Naive B cell (primary cell): Measurements from ENCODE around the gene PSMA7. TPM values are rescaled to one million over a fixed set of nuclear protein-coding genes. Genes with fewer than 3 reads are reported as not detected.

Experiments used
- ATAC-seq, 2 donors: fragments of 150-1000 bp; cut with Tn5 transposase; 2 replicates each; pipeline ENCODE4 v1.10.0; 2021; ENCODE audit warnings: low read depth in 2 of 2, mild to moderate bottlenecking in 2 of 2, moderate library complexity in 2 of 2
- DNase-seq: peaks from one replicate; pipeline ENCODE4 v3.0.0; 2022
- H3K27ac Mint-ChIP-seq, 6 donors: one replicate each; pipeline ENCODE4 v1.8.0; 2020 to 2022; ENCODE audit warnings: mild to moderate bottlenecking in 6 of 6, mixed read lengths in 6 of 6, moderate library complexity in 5 of 6, inconsistent platforms in 2 of 6
- H3K27me3 Mint-ChIP-seq, 3 donors: one replicate each; pipeline ENCODE4 v1.8.0; 2021 to 2022; ENCODE audit warnings: mixed read lengths in 3 of 3, mild to moderate bottlenecking in 1 of 3
- H3K36me3 Mint-ChIP-seq, 2 donors: one replicate each; pipeline ENCODE4 v1.8.0; 2020 to 2022; ENCODE audit warnings: mixed read lengths in 2 of 2, inconsistent platforms in 1 of 2, mild to moderate bottlenecking in 1 of 2
- H3K4me1 Mint-ChIP-seq, 3 donors: one replicate each; pipeline ENCODE4 v1.8.0; 2020 to 2022; ENCODE audit warnings: mixed read lengths in 3 of 3, inconsistent platforms in 1 of 3, mild to moderate bottlenecking in 1 of 3, moderate library complexity in 1 of 3
- H3K4me3 Mint-ChIP-seq, 8 donors: one replicate each; pipeline ENCODE4 v1.8.0; 2020 to 2022; ENCODE audit warnings: mild to moderate bottlenecking in 8 of 8, mixed read lengths in 8 of 8, moderate library complexity in 8 of 8, inconsistent platforms in 2 of 8
- H3K9me3 Mint-ChIP-seq, 7 donors: one replicate each; pipeline ENCODE4 v1.8.0; 2020 to 2022; ENCODE audit warnings: mixed read lengths in 7 of 7, mild to moderate bottlenecking in 5 of 7, inconsistent platforms in 2 of 7, moderate library complexity in 1 of 7
- polyA plus RNA-seq, 6 donors: library from polyadenylated mRNA; unstranded; fragments of 300-500 nt; fragmentation: Illumina TruSeq; gene quantifications; one replicate each; pipeline ENCODE4 v1.2.3, GENCODE V29; 2021; ENCODE audit warnings: low read depth in 6 of 6

The PSMA7 gene
- polyA plus RNA-seq, 6 donors from 2014 or later: 367 to 572 (median 436) TPM

- ATAC-seq: peak; percentile 19 to 29
- Mint-ChIP-seq H3K27ac (peak overlapping the region in 5 of 6 donors; percentile 54 to 94 (median 75)), H3K36me3 (peaks cover 8 to 10% of the 10 kb centered on the region in 2 donors), H3K27me3 (peaks cover 0 to 5% (median 0%) of the 10 kb centered on the region in 3 donors), H3K9me3 (no peaks in the 10 kb centered on the region), H3K4me3 (peak overlapping the region; percentile 78 to 95 (median 88)), H3K4me1 (peaks cover 13 to 40% (median 24%) of the 10 kb centered on the region in 3 donors)
- peak; percentile 58 for DNase-seq
Observed at GRCh38 chr20:62122654-62123449, 20.3 kb downstream of the PSMA7 start.

GRCh38 chr20:62121776-62122653, 21.2 kb downstream of the PSMA7 start, which contains the start of gene LSM14B:
Gene LSM14B (plus strand): TSS chr20:62122475. CDS start chr20:62122667, 192 bp downstream.
- ATAC-seq: peak; percentile 78 to 82
- DNase-seq: peak; percentile 96
- peaks cover 0 to 3% of the 10 kb centered on the region in 2 donors for H3K36me3 Mint-ChIP-seq
- peaks cover 9 to 38% (median 19%) of the 10 kb centered on the region in 3 donors for H3K4me1 Mint-ChIP-seq
- peak within 1 kb of the TSS; percentile 78 to 95 (median 92) for H3K4me3 Mint-ChIP-seq
- peak within 1 kb of the TSS; percentile 36 to 97 (median 91) for H3K27ac Mint-ChIP-seq
- H3K27me3 Mint-ChIP-seq: peaks cover 0 to 10% (median 0%) of the 10 kb centered on the region in 3 donors
- no peaks in the 10 kb centered on the region for H3K9me3 Mint-ChIP-seq

DNA sequence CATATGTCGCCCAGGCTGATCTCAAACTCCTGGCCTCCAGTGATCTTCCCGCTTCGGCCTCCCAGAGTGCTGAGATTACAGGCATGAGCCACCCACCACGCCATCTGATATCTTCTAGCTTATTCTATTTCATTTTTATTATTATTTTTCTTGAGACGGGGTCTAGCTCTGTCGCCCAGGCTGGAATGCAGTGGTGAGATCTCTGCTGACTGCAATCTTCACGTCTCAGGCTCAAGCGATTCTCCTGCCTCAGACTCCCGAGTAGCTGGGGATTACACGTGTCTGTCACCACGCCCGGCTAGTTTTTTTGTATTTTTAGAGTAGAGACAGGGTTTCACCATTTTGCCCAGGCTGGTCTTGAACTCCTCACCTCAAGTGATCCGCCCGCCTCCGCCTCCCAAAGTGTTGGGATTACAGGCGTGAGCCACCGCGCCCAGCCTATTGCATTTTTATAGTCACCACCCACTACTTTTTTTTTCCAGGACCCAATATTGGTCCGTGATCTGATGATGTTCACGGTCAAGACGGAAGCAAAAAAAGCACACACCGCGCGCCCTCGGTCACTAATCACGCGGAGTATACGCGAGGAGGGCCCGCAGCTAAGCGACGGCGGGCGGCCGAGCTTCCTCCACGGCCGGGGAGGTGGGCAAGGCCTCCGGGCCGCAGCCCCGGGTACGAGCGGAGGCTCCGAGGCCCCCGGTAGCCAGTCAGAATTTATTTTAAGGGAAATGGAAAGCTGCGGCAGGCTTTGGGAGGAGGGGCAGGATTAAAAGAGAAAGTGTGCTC, 22.0 kb downstream of the PSMA7 start:
- Mint-ChIP-seq H3K4me1 (peaks cover 9 to 32% (median 19%) of the 10 kb centered on the region in 3 donors), H3K36me3 (no peaks in the 10 kb centered on the region), H3K4me3 (peak overlapping the region; percentile 78 to 95 (median 91)), H3K27me3 (peaks cover 0 to 11% (median 0%) of the 10 kb centered on the region in 3 donors), H3K9me3 (no peaks in the 10 kb centered on the region), H3K27ac (peak overlapping the region; percentile 36 to 97 (median 91))
- DNase-seq (peak; percentile 21), ATAC-seq (no peak)

- Mint-ChIP-seq H3K4me3 (peak overlapping the region; percentile 14 to 95 (median 48)), H3K4me1 (peaks cover 9 to 32% (median 19%) of the 10 kb centered on the region in 3 donors), H3K27ac (peak overlapping the region in 3 of 6 donors; percentile 9 to 84 (median 14)), H3K27me3 (peaks cover 0 to 11% (median 0%) of the 10 kb centered on the region in 3 donors), H3K9me3 (peaks cover 0 to 5% (median 0%) of the 10 kb centered on the region in 7 donors), H3K36me3 (no peaks in the 10 kb centered on the region)
- ATAC-seq: no peak
- DNase-seq: no peak
Observed at GRCh38 chr20:62120365-62120762, 22.8 kb downstream of the PSMA7 start.

- peak overlapping the region in 3 of 6 donors; percentile 14 to 18 (median 15) for H3K27ac Mint-ChIP-seq
- H3K9me3 Mint-ChIP-seq: peaks cover 0 to 6% (median 0%) of the 10 kb centered on the region in 7 donors
- H3K4me3 Mint-ChIP-seq: peak overlapping the region in 4 of 8 donors; percentile 3 to 95 (median 65)
- no peak for DNase-seq
- ATAC-seq: no peak
- H3K27me3 Mint-ChIP-seq: peaks cover 0 to 15% (median 0%) of the 10 kb centered on the region in 3 donors
- H3K4me1 Mint-ChIP-seq: peaks cover 9 to 32% (median 19%) of the 10 kb centered on the region in 3 donors
- H3K36me3 Mint-ChIP-seq: no peaks in the 10 kb centered on the region
Observed at GRCh38 chr20:62119591-62120364, 23.4 kb downstream of the PSMA7 start.

DNA sequence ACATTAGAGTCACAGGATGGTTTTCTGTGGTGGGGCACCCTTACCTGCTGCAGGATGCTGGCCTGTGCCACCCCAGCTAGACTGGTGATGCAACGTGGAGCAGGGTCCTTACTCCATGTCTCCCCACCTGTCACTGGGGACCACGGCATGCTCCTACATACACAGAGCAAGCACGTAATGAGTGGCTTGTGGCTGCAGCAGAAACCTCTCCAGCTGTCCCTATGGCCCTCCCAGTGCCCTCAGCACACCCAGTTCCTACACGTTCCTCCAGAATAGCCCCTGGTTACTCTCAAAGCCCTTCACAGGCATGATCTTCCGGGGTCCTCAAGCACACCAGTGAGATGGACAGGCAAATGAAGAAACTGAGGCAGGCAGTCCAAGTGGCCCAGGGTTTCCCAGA, 24.1 kb downstream of the PSMA7 start:
- peak overlapping the region in 3 of 6 donors; percentile 18 to 44 (median 31) for H3K27ac Mint-ChIP-seq

GRCh38 chr20:62118113-62119043, 24.8 kb downstream of the PSMA7 start:
- peaks cover 0 to 27% (median 0%) of the 10 kb centered on the region in 3 donors for H3K27me3 Mint-ChIP-seq
- H3K4me3 Mint-ChIP-seq: peak overlapping the region in 1 of 8 donors; percentile 85
- DNase-seq: no peak
- H3K9me3 Mint-ChIP-seq: peaks cover 0 to 13% (median 5%) of the 10 kb centered on the region in 7 donors
- ATAC-seq: no peak
- H3K4me1 Mint-ChIP-seq: peaks cover 1 to 20% (median 12%) of the 10 kb centered on the region in 3 donors
- H3K27ac Mint-ChIP-seq: peak overlapping the region in 5 of 6 donors; percentile 12 to 67 (median 32)
- no peaks in the 10 kb centered on the region for H3K36me3 Mint-ChIP-seq

More for the DNA sequence above, 24.1 kb downstream of the PSMA7 start:
- DNase-seq (no peak), ATAC-seq (no peak)
- Mint-ChIP-seq H3K36me3 (no peaks in the 10 kb centered on the region), H3K9me3 (peaks cover 0 to 11% (median 0%) of the 10 kb centered on the region in 7 donors), H3K4me3 (peak overlapping the region in 3 of 8 donors; percentile 10 to 85 (median 16)), H3K4me1 (peaks cover 6 to 26% (median 14%) of the 10 kb centered on the region in 3 donors), H3K27me3 (peaks cover 0 to 21% (median 0%) of the 10 kb centered on the region in 3 donors)

DNA sequence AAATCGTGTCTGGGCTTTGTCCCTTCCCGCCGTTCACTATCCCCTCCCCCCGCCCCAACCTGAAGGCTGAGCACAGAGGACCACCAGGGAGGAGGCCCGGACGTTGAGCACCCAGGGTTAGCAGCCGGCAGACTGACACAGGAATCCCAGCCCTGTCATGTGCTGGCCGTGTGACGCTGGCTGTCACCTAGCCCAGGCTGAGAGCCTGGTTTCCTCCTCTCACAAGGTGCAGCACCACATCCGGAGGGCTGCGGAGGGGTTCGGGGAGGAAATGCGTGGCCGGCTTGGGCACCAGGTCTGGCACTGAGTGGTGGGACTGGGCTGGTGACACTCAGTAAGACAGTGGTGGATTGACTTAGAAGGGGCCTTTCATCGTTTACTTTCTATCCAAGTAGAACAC, 25.5 kb downstream of the PSMA7 start:
- peaks cover 0 to 3% of the 10 kb centered on the region in 2 donors for H3K36me3 Mint-ChIP-seq
- peak overlapping the region in 4 of 6 donors; percentile 21 to 67 (median 28) for H3K27ac Mint-ChIP-seq
- ATAC-seq: peak in 1 of 2 donors; percentile 12
- H3K4me3 Mint-ChIP-seq: peak overlapping the region in 2 of 8 donors; percentile 38 to 44
- peaks cover 0 to 17% (median 12%) of the 10 kb centered on the region in 3 donors for H3K4me1 Mint-ChIP-seq
- DNase-seq: peak; percentile 62
- peaks cover 0 to 17% (median 10%) of the 10 kb centered on the region in 7 donors for H3K9me3 Mint-ChIP-seq
- H3K27me3 Mint-ChIP-seq: peaks cover 0 to 33% (median 3%) of the 10 kb centered on the region in 3 donors

- DNase-seq: no peak
- H3K9me3 Mint-ChIP-seq: peaks cover 0 to 20% (median 13%) of the 10 kb centered on the region in 7 donors
- H3K36me3 Mint-ChIP-seq: peaks cover 0 to 7% of the 10 kb centered on the region in 2 donors
- H3K4me3 Mint-ChIP-seq: peak overlapping the region in 1 of 8 donors; percentile 44
- H3K27me3 Mint-ChIP-seq: peaks cover 0 to 34% (median 3%) of the 10 kb centered on the region in 3 donors
- no peak for ATAC-seq
- H3K4me1 Mint-ChIP-seq: peaks cover 0 to 17% (median 12%) of the 10 kb centered on the region in 3 donors
- peak overlapping the region in 4 of 6 donors; percentile 16 to 84 (median 68) for H3K27ac Mint-ChIP-seq
Observed at GRCh38 chr20:62117362-62117646, 25.9 kb downstream of the PSMA7 start.

- Mint-ChIP-seq H3K27me3 (peaks cover 0 to 34% (median 3%) of the 10 kb centered on the region in 3 donors), H3K4me3 (peak overlapping the region in 2 of 8 donors; percentile 25 to 44), H3K36me3 (peaks cover 0 to 10% of the 10 kb centered on the region in 2 donors), H3K4me1 (peaks cover 0 to 17% (median 12%) of the 10 kb centered on the region in 3 donors), H3K27ac (peak overlapping the region in 2 of 6 donors; percentile 16 to 84), H3K9me3 (peaks cover 0 to 25% (median 17%) of the 10 kb centered on the region in 7 donors)
- DNase-seq (no peak), ATAC-seq (no peak)
Observed at GRCh38 chr20:62116558-62117361, 26.4 kb downstream of the PSMA7 start.
